ENCODE measurements around the gene BOLA1.
"Not testable (repeated sequence)": the region's sequence is repeated elsewhere in the genome, so short reads cannot be mapped to it uniquely, and the experiment has no call there.

BOLA1 gene

GRCh38 chr1:149931212-149931790, 31.9 kb downstream of the BOLA1 start:
- no peak for DNase-seq

- DNase-seq, result no peak
These were observed 33.1 kb downstream of the BOLA1 start for GRCh38 chr1:149932474-149932873.

GRCh38 chr1:149933208-149933607, 33.8 kb downstream of the BOLA1 start:
- DNase-seq, result no peak

GRCh38 chr1:149934356-149934755, 35.0 kb downstream of the BOLA1 start:
- DNase-seq, result no peak

- peak; percentile 36 for DNase-seq
These were observed 37.0 kb downstream of the BOLA1 start, which contains the start of gene MTMR11 for GRCh38 chr1:149936170-149936991. TSS of gene MTMR11 (minus strand) at chr1:149936879. CDS start at chr1:149936647, 232 bp downstream.

- DNase-seq, result peak; percentile 33
These were observed 37.8 kb downstream of the BOLA1 start for GRCh38 chr1:149936992-149937705.

- no peak for DNase-seq
These were observed 38.4 kb downstream of the BOLA1 start for GRCh38 chr1:149937759-149938158.

GRCh38 chr1:149938668-149939003, 39.3 kb downstream of the BOLA1 start:
- DNase-seq, result not testable (repeated sequence)

GRCh38 chr1:149940427-149940826, 41.1 kb downstream of the BOLA1 start:
- no peak for DNase-seq

GRCh38 chr1:149942207-149942606, 42.8 kb downstream of the BOLA1 start:
- peak; percentile 42 for DNase-seq

GRCh38 chr1:149942885-149943284, 43.5 kb downstream of the BOLA1 start:
- no peak for DNase-seq

- DNase-seq, result no peak
These were observed 45.8 kb downstream of the BOLA1 start for GRCh38 chr1:149945206-149945605.

- no peak for DNase-seq
These were observed 50.5 kb downstream of the BOLA1 start for GRCh38 chr1:149949911-149950310.

Measured in fibroblast of skin of abdomen (primary cell).